ENCODE data around the gene TMEM214. TPM values are rescaled to one million over a fixed set of nuclear protein-coding genes. Genes with fewer than 3 reads are reported as not detected.

Gene TMEM214
- total RNA-seq, 1 donor from 2014 or later = 28.2 TPM

- DNase-seq (ENCODE audit: low spot score) = no peak
These were observed 22.6 kb upstream of the TMEM214 start for GRCh38 chr2:27010139-27010538.

GRCh38 chr2:27013738-27014137, 19.0 kb upstream of the TMEM214 start:
- DNase-seq (ENCODE audit: low spot score) = no peak

GRCh38 chr2:27014771-27015433, 17.9 kb upstream of the TMEM214 start:
- DNase-seq (ENCODE audit: low spot score) = no peak

GRCh38 chr2:27016801-27017325, 15.9 kb upstream of the TMEM214 start:
- peak; percentile 60 for DNase-seq (ENCODE audit: low spot score)

DNA sequence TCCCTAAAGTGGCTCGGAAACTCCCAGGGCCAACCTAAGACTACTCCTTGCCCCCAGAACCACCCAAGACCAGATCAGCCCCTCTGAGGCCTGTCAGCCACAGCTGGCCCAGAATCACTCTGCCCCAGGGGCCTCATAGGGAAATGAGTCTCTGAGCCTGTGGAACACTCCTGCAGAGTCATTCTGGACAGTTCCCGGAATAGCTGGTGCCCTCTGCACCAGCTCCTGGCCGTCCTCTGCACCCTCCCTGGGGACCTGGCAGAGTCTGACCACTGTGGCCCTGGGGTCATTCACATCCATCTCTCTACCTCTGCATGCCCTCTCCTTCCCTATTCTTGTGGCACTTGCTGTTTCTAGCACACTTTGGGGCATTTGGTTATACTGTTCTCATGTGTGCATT, 14.6 kb upstream of the TMEM214 start:
- DNase-seq (ENCODE audit: low spot score) = no peak

DNA sequence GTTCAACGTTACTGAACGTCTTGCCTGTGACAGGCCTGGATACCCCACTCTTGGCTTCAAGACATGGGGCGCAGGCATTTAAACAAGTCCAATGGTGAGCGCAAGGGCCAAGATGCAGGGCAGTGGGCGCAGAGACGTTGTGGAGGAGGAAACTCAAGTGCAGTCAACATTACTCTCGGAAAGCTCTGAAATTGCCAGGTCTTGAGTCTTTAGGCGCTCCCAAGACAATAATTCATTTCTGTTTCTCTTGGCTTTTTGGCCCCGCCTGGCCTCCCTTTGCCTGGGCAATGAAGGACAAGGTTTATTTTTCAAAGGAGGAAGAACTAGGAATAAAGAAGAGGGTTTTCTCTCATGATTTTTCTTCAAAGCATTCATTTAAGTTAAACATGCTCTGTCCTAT, 13.3 kb upstream of the TMEM214 start:
- no peak for DNase-seq (ENCODE audit: low spot score)

GRCh38 chr2:27019931-27020855, 12.6 kb upstream of the TMEM214 start:
- DNase-seq (ENCODE audit: low spot score) = peak; percentile 36

- DNase-seq (ENCODE audit: low spot score) = no peak
These were observed 11.3 kb upstream of the TMEM214 start for GRCh38 chr2:27021253-27022049.

GRCh38 chr2:27023740-27024139, 9.0 kb upstream of the TMEM214 start:
- no peak for DNase-seq (ENCODE audit: low spot score)

DNA sequence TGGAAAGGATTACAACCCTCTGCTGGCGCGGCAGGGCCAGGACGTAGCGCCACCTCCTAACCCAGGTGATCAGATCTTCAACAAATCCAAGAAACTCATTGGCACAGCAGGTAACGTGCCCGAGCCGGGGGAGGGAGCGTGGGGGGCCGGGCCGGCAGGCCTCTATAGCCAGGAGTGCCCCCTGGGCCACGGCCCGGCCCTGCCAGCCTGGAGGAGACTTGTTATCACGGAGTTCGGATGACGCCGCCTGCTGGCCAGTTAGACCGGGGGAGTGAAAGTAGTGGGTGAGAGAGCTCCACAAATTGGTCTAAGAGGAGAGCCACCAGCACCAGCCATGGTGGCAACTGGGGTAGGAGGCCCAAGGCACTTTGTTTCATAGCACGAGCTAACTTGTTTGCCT, 8.6 kb upstream of the TMEM214 start:
- no peak for DNase-seq (ENCODE audit: low spot score)

DNA sequence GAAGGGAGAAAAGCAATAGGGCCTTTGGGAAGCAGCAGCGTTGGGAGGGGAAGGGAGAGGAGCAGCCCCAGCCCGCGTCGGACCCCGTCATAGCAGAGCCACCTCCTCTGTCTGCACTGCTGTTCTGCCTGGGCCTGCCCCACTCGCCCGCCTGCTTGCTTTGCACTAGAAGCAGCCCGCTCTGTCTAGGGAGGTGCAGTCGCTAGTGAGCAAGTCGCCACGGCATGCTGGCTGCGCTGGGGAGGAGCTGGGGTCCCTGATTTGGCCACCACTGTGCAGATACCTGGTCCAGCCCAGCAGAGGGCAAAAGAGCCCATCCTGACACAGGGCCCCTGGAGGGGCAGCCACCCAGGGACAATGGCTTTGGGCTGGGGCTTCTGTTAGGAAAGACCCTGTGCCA, 8.0 kb upstream of the TMEM214 start:
- DNase-seq (ENCODE audit: low spot score) = no peak

- no peak for DNase-seq (ENCODE audit: low spot score)
These were observed 7.4 kb upstream of the TMEM214 start for GRCh38 chr2:27025281-27025800.

GRCh38 chr2:27025861-27026851, 6.6 kb upstream of the TMEM214 start:
- DNase-seq (ENCODE audit: low spot score) = no peak

- no peak for DNase-seq (ENCODE audit: low spot score)
These were observed 5.5 kb upstream of the TMEM214 start for GRCh38 chr2:27027211-27027651.

DNA sequence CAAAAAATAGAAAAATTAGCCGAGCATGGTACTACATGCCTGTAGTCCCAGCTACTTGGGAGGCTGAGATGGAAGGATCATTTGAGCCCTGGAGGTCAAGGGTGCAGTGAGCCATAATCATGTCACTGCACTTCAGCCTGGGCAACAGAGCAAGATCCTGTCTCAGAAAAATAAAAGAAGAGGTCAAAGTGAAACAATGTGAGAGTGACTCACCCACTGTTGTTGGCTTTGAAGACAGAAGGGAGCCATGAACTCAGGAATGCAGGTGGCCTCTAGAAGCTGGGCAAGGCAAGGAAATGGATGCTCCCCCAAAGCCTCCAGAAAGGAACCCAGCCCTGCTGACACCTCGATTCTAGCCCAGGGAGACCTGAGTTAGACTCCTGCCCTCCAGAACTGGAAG, 3.7 kb upstream of the TMEM214 start:
- DNase-seq (ENCODE audit: low spot score) = no peak

- DNase-seq (ENCODE audit: low spot score) = no peak
These were observed 588 bp downstream of the TMEM214 start for GRCh38 chr2:27033253-27033852.

DNA sequence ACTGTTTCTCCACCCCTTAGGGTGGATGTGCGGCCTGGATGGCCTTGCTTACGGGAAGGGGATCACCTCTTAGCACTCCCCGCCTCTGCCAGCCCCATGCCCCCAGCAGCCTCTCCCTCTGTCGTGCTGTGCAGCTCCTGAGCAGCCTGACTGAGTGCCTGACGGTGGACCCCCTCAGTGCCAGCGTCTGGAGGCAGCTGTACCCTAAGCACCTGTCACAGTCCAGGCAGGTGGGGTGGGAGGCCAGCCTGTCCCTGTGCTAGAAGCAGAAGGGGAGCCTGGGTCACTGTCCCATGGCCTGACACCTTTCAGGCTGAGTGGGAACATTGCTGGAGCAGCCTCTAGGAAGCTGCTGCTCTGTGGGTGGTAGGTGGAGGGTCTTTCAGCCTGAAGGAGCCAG, 5.2 kb downstream of the TMEM214 start:
- no peak for DNase-seq (ENCODE audit: low spot score)

DNA sequence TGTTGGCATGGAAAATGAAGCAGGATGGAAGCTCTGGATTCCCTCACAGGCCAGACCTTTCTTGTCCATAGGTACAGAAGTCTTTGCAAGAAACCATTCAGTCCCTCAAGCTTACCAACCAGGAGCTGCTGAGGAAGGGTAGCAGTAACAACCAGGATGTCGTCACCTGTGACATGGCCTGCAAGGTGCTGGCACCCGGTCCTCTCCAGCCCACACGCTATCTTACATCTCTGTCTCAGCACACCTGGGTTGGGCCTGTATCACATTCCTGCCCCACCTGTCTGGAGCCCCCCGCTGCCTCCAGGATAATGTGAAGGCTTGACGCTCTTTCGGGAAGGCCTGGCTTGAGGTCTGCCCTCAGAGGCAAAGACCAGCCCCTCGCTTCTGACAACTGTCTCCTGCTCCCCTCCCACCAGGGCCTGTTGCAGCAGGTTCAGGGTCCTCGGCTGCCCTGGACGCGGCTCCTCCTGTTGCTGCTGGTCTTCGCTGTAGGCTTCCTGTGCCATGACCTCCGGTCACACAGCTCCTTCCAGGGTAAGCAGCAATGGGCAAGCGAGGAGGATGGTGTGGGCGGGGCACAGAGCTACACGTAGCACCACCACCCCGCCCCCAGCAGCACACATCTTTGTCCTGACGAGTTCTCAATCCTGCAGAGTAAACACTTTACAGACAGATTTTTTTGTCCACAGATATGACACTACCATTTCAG, 6.0 kb downstream of the TMEM214 start:
- no peak for DNase-seq (ENCODE audit: low spot score)

DNA sequence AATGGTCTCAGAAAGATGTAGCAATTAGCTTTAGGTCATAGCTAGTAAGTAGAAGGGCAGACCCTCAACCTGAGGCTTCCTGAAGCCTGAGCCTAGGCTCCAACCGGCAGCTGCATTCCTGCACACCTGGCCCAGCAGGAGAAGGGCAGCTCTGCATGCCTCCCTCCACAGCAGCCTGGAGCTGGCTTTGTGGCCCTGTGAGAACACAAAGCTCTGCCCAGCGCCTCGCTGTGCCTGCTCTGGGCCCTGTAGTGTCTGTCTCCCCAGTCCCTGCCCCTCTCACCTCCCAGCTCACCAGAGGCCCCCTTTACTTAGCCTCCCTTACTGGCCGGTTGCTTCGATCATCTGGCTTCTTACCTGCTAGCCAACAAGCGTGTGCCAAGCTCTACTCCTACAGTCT, 6.7 kb downstream of the TMEM214 start:
- DNase-seq (ENCODE audit: low spot score) = no peak
